H9 (cell line): ENCODE results near the gene HSP90AA1. TPM values are rescaled to one million over a fixed set of nuclear protein-coding genes. Genes with fewer than 3 reads are reported as not detected.
A peak's percentile ranks its signal among the peaks of the same experiment; 100 is the strongest.

ENCODE experiments used
- DNase-seq: peaks from one replicate; pipeline ENCODE4 v3.0.0-alpha.2; 2017
- H2AFZ ChIP-seq: one replicate; pipeline ENCODE4 v1.6.1; 2013; ENCODE audit warnings: mild to moderate bottlenecking, low read length, control low read depth, moderate library complexity
- H2AK5ac ChIP-seq: 2 replicates; pipeline ENCODE4 v1.6.1; 2013; ENCODE audit warnings: low read length, control low read depth, mixed read lengths; ENCODE audit not compliant: insufficient read length
- H2BK120ac ChIP-seq: one replicate; pipeline ENCODE4 v1.6.1; 2013; ENCODE audit warnings: low read depth, mild to moderate bottlenecking, low read length, control low read depth, inconsistent platforms; ENCODE audit not compliant: poor library complexity, severe bottlenecking
- H2BK12ac ChIP-seq: 2 replicates; pipeline ENCODE4 v1.6.1; 2013; ENCODE audit warnings: low read length, control low read depth, mixed read lengths, low read depth; ENCODE audit not compliant: insufficient read length
- H2BK15ac ChIP-seq: 2 replicates; pipeline ENCODE4 v1.6.1; 2013; ENCODE audit warnings: low read depth, low read length, control low read depth
- H2BK20ac ChIP-seq: one replicate; pipeline ENCODE4 v1.6.1; 2013; ENCODE audit warnings: low read depth, mild to moderate bottlenecking, low read length, control low read depth, inconsistent platforms; ENCODE audit not compliant: poor library complexity, severe bottlenecking
- H2BK5ac ChIP-seq: 2 replicates; pipeline ENCODE4 v1.6.1; 2013; ENCODE audit warnings: low read length, control low read depth, mixed read lengths; ENCODE audit not compliant: insufficient read length
- H3K14ac ChIP-seq: 2 replicates; pipeline ENCODE4 v1.6.1; 2013; ENCODE audit warnings: low read length, control low read depth; ENCODE audit not compliant: insufficient read depth
- H3K18ac ChIP-seq: 2 replicates; pipeline ENCODE4 v1.6.1; 2013; ENCODE audit warnings: low read depth, mild to moderate bottlenecking, mixed read lengths, low read length, control low read depth; ENCODE audit not compliant: insufficient read length
- H3K23ac ChIP-seq: 2 replicates; pipeline ENCODE4 v1.6.1; 2013; ENCODE audit warnings: low read length, control low read depth, mixed read lengths, low read depth; ENCODE audit not compliant: insufficient read length
- H3K23me2 ChIP-seq: 2 replicates; pipeline ENCODE4 v1.6.1; 2013; ENCODE audit warnings: low read depth, mild to moderate bottlenecking, mixed read lengths, low read length, control low read depth; ENCODE audit not compliant: insufficient read length, poor library complexity, severe bottlenecking
- H3K27ac ChIP-seq: 2 replicates; pipeline ENCODE4 v1.5.1; 2013; ENCODE audit warnings: low read length, control low read depth, mixed read lengths, low read depth; ENCODE audit not compliant: insufficient read length
- H3K27me3 ChIP-seq: 2 replicates; pipeline ENCODE4 v1.6.1; 2013; ENCODE audit warnings: low read length, control low read depth, inconsistent platforms; ENCODE audit not compliant: insufficient read depth
- H3K4ac ChIP-seq: 2 replicates; pipeline ENCODE4 v1.6.1; 2013; ENCODE audit warnings: low read depth, mild to moderate bottlenecking, control low read depth, inconsistent platforms, low read length, moderate library complexity
- H3K4me1 ChIP-seq: 2 replicates; pipeline ENCODE4 v1.6.1; 2013; ENCODE audit warnings: low read length, control low read depth, inconsistent platforms; ENCODE audit not compliant: insufficient read depth
- H3K4me2 ChIP-seq: 2 replicates; pipeline ENCODE4 v1.6.1; 2013; ENCODE audit warnings: low read length, control low read depth, mixed read lengths; ENCODE audit not compliant: insufficient read length, insufficient read depth
- H3K56ac ChIP-seq: 2 replicates; pipeline ENCODE4 v1.6.1; 2013; ENCODE audit warnings: low read depth, mild to moderate bottlenecking, mixed read lengths, low read length, control low read depth; ENCODE audit not compliant: insufficient read length
- H3K79me1 ChIP-seq: 2 replicates; pipeline ENCODE4 v1.6.1; 2013; ENCODE audit warnings: low read depth, mild to moderate bottlenecking, moderate library complexity, low read length, control low read depth, inconsistent platforms; ENCODE audit not compliant: insufficient read depth, poor library complexity, severe bottlenecking
- H3K79me2 ChIP-seq: 2 replicates; pipeline ENCODE4 v1.6.1; 2013; ENCODE audit warnings: low read length, control low read depth, inconsistent platforms; ENCODE audit not compliant: insufficient read depth
- H3K9ac ChIP-seq: 2 replicates; pipeline ENCODE4 v1.6.1; 2013; ENCODE audit warnings: low read length, control low read depth, mixed read lengths; ENCODE audit not compliant: insufficient read length; ENCODE audit errors: extremely low read depth
- H3K9me3 ChIP-seq: one replicate; pipeline ENCODE4 v1.6.1; 2013; ENCODE audit warnings: low read depth, low read length, inconsistent platforms; ENCODE audit not compliant: control insufficient read depth
- H3T11ph ChIP-seq: one replicate; pipeline ENCODE4 v1.6.1; 2013; ENCODE audit warnings: mild to moderate bottlenecking, low read length, control low read depth, inconsistent platforms
- H4K20me1 ChIP-seq: one replicate; pipeline ENCODE4 v1.6.1; 2013; ENCODE audit not compliant: control insufficient read depth, insufficient read length, insufficient read depth
- H4K5ac ChIP-seq: 2 replicates; pipeline ENCODE4 v1.6.1; 2013; ENCODE audit warnings: low read depth, mild to moderate bottlenecking, mixed read lengths, low read length, control low read depth; ENCODE audit not compliant: insufficient read length
- H4K8ac ChIP-seq: replicated peaks from 2 replicates; pipeline ENCODE4 v1.6.1; 2013; ENCODE audit warnings: low read length, control low read depth, mixed read lengths, low read depth; ENCODE audit not compliant: insufficient read length
- H4K91ac ChIP-seq: 2 replicates; pipeline ENCODE4 v1.6.1; 2013; ENCODE audit warnings: low read depth, mild to moderate bottlenecking, moderate library complexity, mixed read lengths, low read length, control low read depth; ENCODE audit not compliant: insufficient read length
- H3K27ac Mint-ChIP-seq, 3 experiments: 2 replicates in 2 of 3; 3 replicates in 1 of 3; pipeline ENCODE4 v1.8.0; 2020 to 2021; ENCODE audit warnings: mixed read lengths in 3 of 3, mild to moderate bottlenecking in 1 of 3, moderate library complexity in 1 of 3
- H3K27me3 Mint-ChIP-seq: 2 replicates; pipeline ENCODE4 v1.8.0; 2021; ENCODE audit warnings: low read depth, mild to moderate bottlenecking, moderate library complexity, mixed read lengths
- H3K36me3 Mint-ChIP-seq, 3 experiments: 2 replicates in 2 of 3; 3 replicates in 1 of 3; pipeline ENCODE4 v1.8.0; 2020 to 2021; ENCODE audit warnings: low read depth in 3 of 3, mixed read lengths in 3 of 3; ENCODE audit not compliant: insufficient read depth in 1 of 3
- H3K4me1 Mint-ChIP-seq, 2 experiments: 2 replicates each; pipeline ENCODE4 v1.8.0; 2020; ENCODE audit warnings: mixed read lengths in 2 of 2
- H3K4me3 Mint-ChIP-seq, 2 experiments: 2 replicates in 1 of 2; 3 replicates in 1 of 2; pipeline ENCODE4 v1.8.0; 2020 to 2021; ENCODE audit warnings: mild to moderate bottlenecking in 2 of 2, mixed read lengths in 2 of 2, moderate library complexity in 1 of 2
- H3K9me3 Mint-ChIP-seq, 2 experiments: 2 replicates in 1 of 2; 3 replicates in 1 of 2; pipeline ENCODE4 v1.8.0; 2020; ENCODE audit warnings: mild to moderate bottlenecking in 2 of 2, mixed read lengths in 2 of 2, moderate library complexity in 1 of 2
- CTCF ChIP-seq: fragments of 200-600 bp; sonication (generic); conservative IDR thresholded peaks from 3 replicates; pipeline ENCODE4 v1.8.0; 2021; ENCODE audit warnings: antibody characterized with exemption, mild to moderate bottlenecking
- WGBS: extraction: QIAGEN DNeasy Blood & Tissue Kit; methylation state at CpG from one replicate; pipeline ENCODE4 v1.1.7; 2013; ENCODE audit warnings: missing lambda C conversion rate, low lambda C conversion rate, mixed read lengths; ENCODE audit not compliant: insufficient read length; ENCODE audit errors: extremely low coverage; 5-methylcytosine and 5-hydroxymethylcytosine counted together
- total RNA-seq: library from RNA; stranded (reverse); gene quantifications from 2 replicates; pipeline ENCODE4 v1.2.1, GENCODE V29; 2021

The HSP90AA1 gene
- total RNA-seq, 1 experiment from 2014 or later: 953 TPM

- no peak overlapping the region for H2AK5ac ChIP-seq
- peak; percentile 47 for DNase-seq
- H2BK12ac ChIP-seq: no peak overlapping the region
- H4K20me1 ChIP-seq: no peaks in the 10 kb centered on the region
- H2BK15ac ChIP-seq: no peak overlapping the region
- no peak overlapping the region for H2BK20ac ChIP-seq
- peaks cover 3 to 4% of the 10 kb centered on the region in 2 experiments; a peak in 3 of 5 replicates for H3K9me3 Mint-ChIP-seq
- H2BK5ac ChIP-seq: no peak overlapping the region
- H3K27me3 Mint-ChIP-seq: no peaks in the 10 kb centered on the region
- no peak overlapping the region for H3K14ac ChIP-seq
- no peak for TF ChIP-seq CTCF
- no peaks in the 10 kb centered on the region for H3K4me1 ChIP-seq
- H3K4ac ChIP-seq: no peak overlapping the region
- H4K91ac ChIP-seq: no peak overlapping the region
- H4K8ac ChIP-seq: no peak overlapping the region
- no peaks in the 10 kb centered on the region for H3K79me1 ChIP-seq
- H3K4me2 ChIP-seq: no peak overlapping the region
- no peak overlapping the region for H3K23ac ChIP-seq
- no peak overlapping the region for H3K27ac ChIP-seq
- H3K23me2 ChIP-seq: no peaks in the 10 kb centered on the region
- H3K56ac ChIP-seq: no peak overlapping the region
- H3K9me3 ChIP-seq: no peaks in the 10 kb centered on the region
- WGBS: no CpG with 5 or more reads among the region's 5 CpGs
- no peak overlapping the region for H2AFZ ChIP-seq
- peaks cover 34 to 55% (median 45%) of the 10 kb centered on the region in 3 experiments for H3K36me3 Mint-ChIP-seq
- H3K9ac ChIP-seq: no peak overlapping the region
- H3K4me1 Mint-ChIP-seq: peaks cover 0 to 2% of the 10 kb centered on the region in 2 experiments; a peak in 1 of 4 replicates
- H3K18ac ChIP-seq: no peak overlapping the region
- no peaks in the 10 kb centered on the region for H3K79me2 ChIP-seq
- H3K27me3 ChIP-seq: no peaks in the 10 kb centered on the region
- no peak overlapping the region for H2BK120ac ChIP-seq
- H3T11ph ChIP-seq: no peak overlapping the region
- H3K4me3 Mint-ChIP-seq: no peak overlapping the region
- 0 out of 7 replicates have a peak overlapping the region, but pooled peaks of 1 of the 3 experiments have one; percentile 61 for H3K27ac Mint-ChIP-seq
- no peak overlapping the region for H4K5ac ChIP-seq
These were observed 9.5 kb downstream of the HSP90AA1 start for GRCh38 chr14:102077382-102077709.
